ENCODE results near the gene HIBCH.

DNA sequence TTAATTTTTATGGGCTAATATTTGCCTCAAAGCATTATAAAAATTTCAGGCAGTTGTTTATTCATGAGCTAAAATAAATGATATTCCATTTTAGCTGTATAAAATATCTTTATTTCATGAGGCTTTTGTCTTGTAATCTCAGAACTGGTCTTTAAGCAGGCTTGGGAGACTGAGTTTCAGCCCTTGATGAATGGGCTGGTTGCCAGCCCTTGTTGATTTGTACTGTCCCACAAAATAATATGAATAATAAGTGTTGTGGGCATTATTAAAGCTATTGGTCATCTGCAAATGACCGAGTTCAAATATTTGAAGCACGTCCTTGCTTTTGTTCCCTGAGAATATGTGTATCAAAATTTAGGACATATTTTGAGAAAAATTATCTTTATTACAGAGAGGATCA is 41.9 kb upstream of the HIBCH start:
- TF ChIP-seq, protein P1, sequence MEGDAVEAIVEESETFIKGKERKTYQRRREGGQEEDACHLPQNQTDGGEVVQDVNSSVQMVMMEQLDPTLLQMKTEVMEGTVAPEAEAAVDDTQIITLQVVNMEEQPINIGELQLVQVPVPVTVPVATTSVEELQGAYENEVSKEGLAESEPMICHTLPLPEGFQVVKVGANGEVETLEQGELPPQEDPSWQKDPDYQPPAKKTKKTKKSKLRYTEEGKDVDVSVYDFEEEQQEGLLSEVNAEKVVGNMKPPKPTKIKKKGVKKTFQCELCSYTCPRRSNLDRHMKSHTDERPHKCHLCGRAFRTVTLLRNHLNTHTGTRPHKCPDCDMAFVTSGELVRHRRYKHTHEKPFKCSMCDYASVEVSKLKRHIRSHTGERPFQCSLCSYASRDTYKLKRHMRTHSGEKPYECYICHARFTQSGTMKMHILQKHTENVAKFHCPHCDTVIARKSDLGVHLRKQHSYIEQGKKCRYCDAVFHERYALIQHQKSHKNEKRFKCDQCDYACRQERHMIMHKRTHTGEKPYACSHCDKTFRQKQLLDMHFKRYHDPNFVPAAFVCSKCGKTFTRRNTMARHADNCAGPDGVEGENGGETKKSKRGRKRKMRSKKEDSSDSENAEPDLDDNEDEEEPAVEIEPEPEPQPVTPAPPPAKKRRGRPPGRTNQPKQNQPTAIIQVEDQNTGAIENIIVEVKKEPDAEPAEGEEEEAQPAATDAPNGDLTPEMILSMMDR (IDR thresholded peaks at IDR 0.05; ENCODE audit: low read length): no peak
- TF ChIP-seq EZH2 (IDR thresholded peaks at IDR 0.05; ENCODE audit: borderline replicate concordance, low read length): no peak
